ENCODE measurements around the gene OR1F1. TPM values are rescaled to one million over a fixed set of nuclear protein-coding genes. Genes with fewer than 3 reads are reported as not detected.

OR1F1 gene
- total and polyA plus RNA-seq, 2 of the 8 experiments (the other 6 are each of a cell fraction or from before 2014, with no cell fraction given) = 0.52 to 1.2 TPM

DNA sequence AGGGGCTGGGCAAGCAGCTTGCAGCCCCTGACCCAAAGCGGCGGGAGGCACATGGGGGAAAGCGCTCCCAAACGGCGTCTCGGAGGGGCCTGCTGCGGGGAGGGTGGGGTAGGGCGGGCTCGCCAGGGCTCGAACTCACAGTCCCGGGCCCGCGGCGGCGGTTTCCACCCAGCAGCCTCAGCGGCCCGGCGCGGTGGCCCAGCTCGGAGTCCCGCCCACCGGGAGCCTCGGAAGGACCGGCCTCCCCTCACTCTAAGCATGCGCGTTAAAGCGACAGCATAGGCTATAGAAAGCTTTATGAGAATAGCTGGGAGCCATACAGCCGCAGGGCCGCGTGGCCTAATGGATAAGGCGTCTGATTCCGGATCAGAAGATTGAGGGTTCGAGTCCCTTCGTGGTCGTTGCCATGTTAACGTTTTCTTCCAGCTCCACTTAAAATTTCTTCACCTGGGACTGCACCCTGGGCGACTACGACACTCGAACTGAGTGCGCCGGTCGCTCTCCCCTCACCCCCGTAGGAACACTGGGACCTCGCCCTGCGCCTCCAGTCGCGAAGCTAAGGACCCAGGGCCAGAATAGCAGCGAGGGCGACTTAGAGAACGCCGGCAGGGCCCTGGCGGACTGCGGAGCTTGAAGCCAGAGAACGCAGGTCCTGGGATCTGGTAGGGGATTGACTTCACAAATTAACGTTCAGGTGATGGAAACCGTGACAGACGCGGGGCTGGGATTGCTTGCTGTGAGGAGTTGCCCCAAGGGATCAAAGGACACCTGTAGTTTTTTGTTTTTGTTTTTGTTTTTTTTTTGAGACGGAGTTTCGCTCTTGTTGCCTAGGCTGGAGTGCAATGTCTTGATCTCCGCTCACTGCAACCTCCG, 37.4 kb upstream of the OR1F1 start (continued):
- TF ChIP-seq TAF1 (IDR thresholded peaks at IDR 0.05; ENCODE audit: low read depth, low read length) (0 out of 2 replicates have a peak, but pooled peaks have one; percentile 42), CBX5 (IDR thresholded peaks at IDR 0.05; ENCODE audit: low read depth, low read length) (no peak), HDAC6 (IDR thresholded peaks at IDR 0.05; ENCODE audit: low read depth, low read length) (no peak), POU5F1 (IDR thresholded peaks at IDR 0.05; ENCODE audit: low read depth, low read length) (peak; percentile 78; the same call in 1 of the 2 replicates), CBX8 (IDR thresholded peaks at IDR 0.05; ENCODE audit: borderline replicate concordance, low read depth, low read length) (no peak), BACH1 (IDR thresholded peaks at IDR 0.05; ENCODE audit: low read length) (no peak), NRF1 (IDR thresholded peaks at IDR 0.05; ENCODE audit: low read depth, low read length) (peak; percentile 60), TEAD4 (IDR thresholded peaks at IDR 0.05; ENCODE audit: low read depth, low read length) (peak; percentile 84)
- TF ChIP-seq, protein P1, sequence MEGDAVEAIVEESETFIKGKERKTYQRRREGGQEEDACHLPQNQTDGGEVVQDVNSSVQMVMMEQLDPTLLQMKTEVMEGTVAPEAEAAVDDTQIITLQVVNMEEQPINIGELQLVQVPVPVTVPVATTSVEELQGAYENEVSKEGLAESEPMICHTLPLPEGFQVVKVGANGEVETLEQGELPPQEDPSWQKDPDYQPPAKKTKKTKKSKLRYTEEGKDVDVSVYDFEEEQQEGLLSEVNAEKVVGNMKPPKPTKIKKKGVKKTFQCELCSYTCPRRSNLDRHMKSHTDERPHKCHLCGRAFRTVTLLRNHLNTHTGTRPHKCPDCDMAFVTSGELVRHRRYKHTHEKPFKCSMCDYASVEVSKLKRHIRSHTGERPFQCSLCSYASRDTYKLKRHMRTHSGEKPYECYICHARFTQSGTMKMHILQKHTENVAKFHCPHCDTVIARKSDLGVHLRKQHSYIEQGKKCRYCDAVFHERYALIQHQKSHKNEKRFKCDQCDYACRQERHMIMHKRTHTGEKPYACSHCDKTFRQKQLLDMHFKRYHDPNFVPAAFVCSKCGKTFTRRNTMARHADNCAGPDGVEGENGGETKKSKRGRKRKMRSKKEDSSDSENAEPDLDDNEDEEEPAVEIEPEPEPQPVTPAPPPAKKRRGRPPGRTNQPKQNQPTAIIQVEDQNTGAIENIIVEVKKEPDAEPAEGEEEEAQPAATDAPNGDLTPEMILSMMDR (IDR thresholded peaks at IDR 0.05; ENCODE audit: control extremely low read depth in 1 of 3, insufficient read depth in 1 of 3, low read depth in 1 of 3, low read length in 3 of 3) = no peak
